Measurements from ENCODE around the gene CYP46A1.

GRCh38 chr14:99635116-99635515 lies 49.0 kb upstream of the CYP46A1 start:
- TF ChIP-seq CTCF (tag by site-specific recombination; IDR thresholded peaks at IDR 0.05) (no peak), HOXD13 (CRISPR knock-in tag; IDR thresholded peaks at IDR 0.05; ENCODE audit: borderline replicate concordance) (no peak), ZNF274 (IDR thresholded peaks at IDR 0.05; ENCODE audit: low read length) (no peak), ZNF274 (tag by site-specific recombination; IDR thresholded peaks at IDR 0.05; ENCODE audit: borderline replicate concordance) (no peak), ZNF513 (tag by site-specific recombination; IDR thresholded peaks at IDR 0.05) (no peak), ZBTB7A (tag by site-specific recombination; IDR thresholded peaks at IDR 0.05; ENCODE audit: low read depth) (no peak), ZNF629 (tag by site-specific recombination; IDR thresholded peaks at IDR 0.05) (no peak), ZFP37 (tag by site-specific recombination; IDR thresholded peaks at IDR 0.05) (no peak)
